AML-193 (cell line): ENCODE data around the gene FLNC.

ENCODE experiments used
- DNase-seq, 2 experiments: peaks; one replicate each; lab custom pipeline; 2025; lab: John Stamatoyannopoulos, UW

FLNC gene, protein sequence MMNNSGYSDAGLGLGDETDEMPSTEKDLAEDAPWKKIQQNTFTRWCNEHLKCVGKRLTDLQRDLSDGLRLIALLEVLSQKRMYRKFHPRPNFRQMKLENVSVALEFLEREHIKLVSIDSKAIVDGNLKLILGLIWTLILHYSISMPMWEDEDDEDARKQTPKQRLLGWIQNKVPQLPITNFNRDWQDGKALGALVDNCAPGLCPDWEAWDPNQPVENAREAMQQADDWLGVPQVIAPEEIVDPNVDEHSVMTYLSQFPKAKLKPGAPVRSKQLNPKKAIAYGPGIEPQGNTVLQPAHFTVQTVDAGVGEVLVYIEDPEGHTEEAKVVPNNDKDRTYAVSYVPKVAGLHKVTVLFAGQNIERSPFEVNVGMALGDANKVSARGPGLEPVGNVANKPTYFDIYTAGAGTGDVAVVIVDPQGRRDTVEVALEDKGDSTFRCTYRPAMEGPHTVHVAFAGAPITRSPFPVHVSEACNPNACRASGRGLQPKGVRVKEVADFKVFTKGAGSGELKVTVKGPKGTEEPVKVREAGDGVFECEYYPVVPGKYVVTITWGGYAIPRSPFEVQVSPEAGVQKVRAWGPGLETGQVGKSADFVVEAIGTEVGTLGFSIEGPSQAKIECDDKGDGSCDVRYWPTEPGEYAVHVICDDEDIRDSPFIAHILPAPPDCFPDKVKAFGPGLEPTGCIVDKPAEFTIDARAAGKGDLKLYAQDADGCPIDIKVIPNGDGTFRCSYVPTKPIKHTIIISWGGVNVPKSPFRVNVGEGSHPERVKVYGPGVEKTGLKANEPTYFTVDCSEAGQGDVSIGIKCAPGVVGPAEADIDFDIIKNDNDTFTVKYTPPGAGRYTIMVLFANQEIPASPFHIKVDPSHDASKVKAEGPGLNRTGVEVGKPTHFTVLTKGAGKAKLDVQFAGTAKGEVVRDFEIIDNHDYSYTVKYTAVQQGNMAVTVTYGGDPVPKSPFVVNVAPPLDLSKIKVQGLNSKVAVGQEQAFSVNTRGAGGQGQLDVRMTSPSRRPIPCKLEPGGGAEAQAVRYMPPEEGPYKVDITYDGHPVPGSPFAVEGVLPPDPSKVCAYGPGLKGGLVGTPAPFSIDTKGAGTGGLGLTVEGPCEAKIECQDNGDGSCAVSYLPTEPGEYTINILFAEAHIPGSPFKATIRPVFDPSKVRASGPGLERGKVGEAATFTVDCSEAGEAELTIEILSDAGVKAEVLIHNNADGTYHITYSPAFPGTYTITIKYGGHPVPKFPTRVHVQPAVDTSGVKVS (N-terminal part only)

DNA sequence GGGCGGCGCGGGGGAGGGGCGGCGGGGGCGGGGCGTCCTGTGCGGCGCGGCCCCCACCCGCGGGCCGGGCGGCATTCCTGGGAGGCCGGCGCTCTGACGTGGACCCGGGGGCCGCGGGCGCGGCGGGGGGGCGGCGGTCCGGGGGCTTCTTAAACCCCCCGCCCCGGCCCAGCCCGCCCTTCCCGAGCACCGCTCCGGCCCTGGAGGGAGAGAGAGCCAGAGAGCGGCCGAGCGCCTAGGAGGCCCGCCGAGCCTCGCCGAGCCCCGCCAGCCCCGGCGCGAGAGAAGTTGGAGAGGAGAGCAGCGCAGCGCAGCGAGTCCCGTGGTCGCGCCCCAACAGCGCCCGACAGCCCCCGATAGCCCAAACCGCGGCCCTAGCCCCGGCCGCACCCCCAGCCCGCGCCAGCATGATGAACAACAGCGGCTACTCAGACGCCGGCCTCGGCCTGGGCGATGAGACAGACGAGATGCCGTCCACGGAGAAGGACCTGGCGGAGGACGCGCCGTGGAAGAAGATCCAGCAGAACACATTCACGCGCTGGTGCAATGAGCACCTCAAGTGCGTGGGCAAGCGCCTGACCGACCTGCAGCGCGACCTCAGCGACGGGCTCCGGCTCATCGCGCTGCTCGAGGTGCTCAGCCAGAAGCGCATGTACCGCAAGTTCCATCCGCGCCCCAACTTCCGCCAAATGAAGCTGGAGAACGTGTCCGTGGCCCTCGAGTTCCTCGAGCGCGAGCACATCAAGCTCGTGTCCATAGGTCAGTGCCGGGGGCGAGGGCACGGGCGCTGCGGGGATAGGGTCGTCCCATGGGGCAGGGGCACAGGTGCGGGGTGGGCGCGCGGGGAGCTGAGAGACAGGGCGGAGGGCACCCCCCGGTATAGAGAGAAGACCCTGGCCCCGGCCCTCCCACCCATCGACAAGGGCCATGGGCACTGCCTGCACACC, at the start of gene FLNC:
Gene FLNC, plus strand, starts transcription at position 176 of the 947 bp plus-strand sequence. Its CDS starts 232 bp downstream, at position 408.
- DNase-seq, result no peak

DNA sequence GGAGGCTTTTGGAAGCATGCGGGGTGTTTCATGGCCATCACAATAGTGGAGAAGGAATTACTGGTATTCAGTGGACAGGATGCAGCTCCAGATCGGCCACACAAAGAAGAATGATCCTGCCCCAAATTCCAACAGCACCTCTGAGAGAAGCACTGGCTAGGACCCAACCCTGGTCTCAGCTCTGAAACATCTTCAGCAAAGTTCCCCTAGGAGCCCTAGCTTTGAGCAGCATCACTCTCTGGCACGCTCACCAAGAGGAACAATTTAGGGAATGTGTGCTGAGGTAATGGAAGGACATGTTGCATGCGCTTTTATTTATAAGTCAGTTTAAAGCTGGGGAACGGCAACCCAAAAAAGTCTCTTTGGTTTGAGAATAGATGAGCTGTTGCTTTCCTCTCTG, 49.1 kb upstream of the FLNC start:
- DNase-seq, result no peak

DNA sequence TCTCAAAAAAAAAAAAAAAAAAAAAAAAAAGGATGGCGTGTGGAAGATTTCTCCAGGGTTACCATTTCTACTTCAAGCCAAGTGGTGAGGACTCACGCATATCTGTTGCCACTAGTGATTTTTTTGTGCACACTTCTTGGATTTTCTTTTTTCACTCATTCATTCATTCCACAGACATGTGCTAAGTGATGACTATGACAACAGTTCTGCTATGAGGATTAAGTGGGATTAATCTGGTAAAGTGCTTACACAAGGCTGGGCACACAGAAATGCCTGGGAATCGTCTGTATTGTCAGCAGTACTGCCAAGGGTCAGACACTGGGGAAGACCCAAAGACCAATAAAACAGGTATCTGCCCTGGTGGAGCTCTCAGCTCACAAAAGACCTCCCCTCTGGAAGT, 48.4 kb upstream of the FLNC start:
- DNase-seq, result no peak

DNA sequence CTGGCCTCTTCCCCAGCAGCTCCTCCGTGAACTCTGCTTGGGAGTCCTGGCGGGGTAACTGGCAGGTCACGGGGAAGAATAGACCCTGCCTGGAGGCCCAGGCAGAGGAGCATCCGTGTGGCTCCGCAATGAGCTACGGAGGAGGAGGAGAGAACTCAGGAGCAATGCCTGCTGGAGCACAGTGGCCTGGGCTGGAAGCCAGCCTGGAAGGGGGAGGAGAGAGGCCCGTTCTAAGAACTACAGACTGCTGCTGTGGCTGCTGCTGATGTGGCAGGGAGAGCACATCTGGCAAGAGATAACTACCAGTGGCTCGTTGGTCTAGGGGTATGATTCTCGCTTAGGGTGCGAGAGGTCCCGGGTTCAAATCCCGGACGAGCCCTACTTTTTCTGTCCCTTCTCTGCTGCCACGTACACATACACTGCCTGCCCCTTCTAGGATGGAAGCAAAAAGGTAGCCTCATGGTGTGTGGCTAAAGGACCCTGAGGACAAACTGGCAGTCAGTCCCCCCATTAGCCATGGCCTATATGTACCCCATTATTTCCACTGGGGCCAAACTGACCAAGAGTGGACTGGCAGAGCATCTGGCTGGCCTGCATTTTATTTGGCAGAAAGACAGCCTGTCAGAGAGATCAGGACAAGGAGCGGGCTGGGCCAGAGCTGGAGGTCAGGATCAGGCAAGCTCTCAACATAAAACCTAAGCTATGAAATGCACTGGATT, 46.9 kb upstream of the FLNC start:
- no peak for DNase-seq

DNA sequence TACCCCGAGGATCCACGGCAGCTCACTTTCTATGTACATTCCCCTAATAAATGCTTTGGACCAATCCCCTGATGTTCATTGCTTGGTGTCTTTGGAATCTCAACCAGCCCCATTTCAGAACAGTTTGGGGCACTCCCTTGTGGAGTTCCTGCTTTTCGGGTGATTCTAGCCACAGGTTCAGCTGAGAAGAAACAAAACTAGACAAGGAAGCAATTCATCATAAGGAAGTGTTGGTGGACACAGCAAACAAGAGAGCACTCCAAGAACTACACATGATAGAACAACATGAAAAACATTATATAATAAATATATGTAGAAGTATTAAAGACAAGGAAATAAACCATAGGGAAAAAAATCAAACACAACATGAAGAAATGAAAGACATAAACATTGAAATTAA, 44.5 kb upstream of the FLNC start:
- DNase-seq, result no peak

DNA sequence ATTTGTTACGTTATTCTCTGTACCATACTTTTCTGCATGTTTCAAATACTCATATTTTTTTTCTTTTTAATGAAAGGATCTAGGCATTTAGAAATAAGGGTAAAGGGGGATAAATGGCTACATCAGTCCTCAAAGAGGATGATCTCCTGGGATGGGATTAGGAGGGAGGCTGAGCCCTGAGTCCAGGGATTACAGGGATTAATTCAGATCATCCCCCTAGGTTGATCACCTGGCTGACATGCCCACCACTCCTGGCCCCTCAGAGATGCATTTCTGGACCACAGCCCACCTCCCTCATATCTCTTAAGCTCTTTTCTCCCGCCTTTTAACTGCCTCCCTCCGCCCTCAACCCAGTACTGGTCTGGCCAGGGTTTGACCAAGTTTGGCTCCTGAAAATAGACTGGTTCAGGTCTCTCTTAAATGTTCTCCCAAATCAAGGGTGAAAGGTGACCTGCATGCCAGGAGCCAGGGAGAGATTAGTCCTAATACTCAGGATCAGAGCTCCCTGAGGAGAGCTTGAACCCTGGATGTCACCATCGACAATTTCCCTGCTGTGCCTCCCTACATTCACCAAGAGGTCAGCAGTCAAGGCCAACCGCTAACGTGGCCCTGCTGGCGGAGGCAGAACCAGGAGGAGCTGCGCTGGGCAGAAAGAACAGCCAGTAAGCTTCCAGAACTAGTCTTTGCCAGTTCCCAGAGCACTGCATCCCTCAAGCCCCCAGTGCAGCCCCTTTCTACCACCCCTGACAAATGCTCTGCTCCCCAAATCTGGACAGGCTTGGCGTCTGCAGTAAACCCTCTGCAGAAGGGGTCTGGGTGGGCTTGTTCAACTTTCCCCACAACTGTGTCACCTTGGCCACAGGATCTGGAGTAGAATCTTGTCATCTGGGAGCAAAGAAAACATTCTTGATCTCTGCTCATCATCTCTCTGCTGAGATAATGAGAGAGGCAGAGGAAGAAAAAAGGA, 41.5 kb upstream of the FLNC start:
- no peak for DNase-seq

DNA sequence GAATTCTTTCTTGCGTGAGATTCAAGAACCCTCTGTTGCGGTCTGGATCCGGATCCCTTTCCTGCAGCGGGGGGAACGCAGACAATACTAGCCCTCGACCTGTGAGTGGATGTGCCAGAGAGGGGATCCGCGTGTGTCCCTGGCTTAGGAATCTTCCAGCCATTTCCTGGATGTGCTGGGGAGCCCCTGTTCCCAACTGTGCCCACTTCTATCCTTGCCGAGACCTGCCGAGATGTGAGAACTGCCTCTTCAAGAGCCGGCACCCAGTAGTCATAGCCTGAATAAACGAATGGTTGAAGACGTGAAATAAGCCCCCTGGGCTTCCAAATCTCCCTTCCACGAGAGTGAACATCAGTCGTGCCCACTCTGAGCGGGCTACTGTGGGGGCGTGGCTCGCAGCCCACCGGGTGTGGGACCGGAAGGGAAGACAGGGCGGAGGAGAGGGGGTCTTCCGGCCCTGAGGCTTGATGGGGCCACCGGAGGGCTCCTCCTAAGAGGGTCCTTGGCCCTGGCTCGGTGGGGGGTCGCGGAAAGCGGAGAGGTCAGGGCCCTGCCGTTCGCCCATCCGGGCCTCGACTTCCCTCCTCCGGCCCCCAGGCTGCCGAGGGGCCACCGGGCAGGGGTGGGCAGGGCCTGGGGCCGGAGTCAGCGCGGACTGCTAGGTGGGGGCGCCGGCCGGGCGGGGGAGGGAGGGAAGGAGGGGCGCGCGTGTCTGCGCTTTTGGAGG, 39.7 kb upstream of the FLNC start:
- no peak for DNase-seq

DNA sequence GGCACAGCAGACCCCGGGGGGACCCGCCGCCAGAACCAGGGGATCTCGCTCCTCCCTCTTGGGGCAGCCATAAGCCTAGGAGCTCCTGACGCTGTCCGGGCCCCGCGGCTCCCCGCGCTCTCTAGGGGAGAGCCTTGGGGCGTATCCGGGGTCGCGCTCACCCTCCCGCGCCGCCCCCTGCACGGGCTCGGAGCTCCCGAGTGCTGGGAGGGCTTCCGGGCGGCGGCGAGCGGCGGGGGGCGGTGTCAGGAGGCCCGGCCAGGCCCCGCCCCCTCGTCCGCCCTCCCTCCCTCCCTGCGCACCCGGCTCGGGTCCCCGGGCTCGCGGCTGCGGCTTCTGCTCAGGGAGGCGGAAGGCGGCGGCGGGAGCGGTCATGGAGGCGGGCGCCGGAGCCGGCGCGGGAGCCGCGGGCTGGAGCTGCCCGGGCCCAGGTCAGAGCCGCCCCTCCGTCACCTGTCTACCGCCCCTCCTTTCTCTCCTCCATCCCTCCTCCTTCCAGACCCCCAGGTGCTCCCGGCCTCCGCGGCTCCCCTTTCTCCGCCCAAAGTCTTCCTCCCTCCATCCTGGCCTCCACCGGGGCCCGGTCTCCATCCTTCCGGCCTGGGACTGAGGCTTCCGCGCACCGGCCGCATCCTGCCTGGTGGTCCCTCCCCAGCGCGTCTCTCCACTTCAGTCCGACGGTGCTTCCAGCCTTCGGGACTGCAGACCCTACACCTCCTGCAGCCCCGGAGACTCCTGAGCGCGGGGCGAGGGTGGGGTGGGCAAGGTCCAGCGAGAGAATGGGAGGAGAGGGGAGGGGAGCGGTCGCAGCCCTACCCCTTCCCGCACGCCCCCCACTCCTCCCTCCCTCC, 38.9 kb upstream of the FLNC start, which contains the start of gene CCDC136:
Gene CCDC136, plus strand, starts transcription at position 848 of the 851 bp plus-strand sequence. CDS start 444 bp downstream, outside the sequence.
- DNase-seq, result peak; percentile 26 to 32

DNA sequence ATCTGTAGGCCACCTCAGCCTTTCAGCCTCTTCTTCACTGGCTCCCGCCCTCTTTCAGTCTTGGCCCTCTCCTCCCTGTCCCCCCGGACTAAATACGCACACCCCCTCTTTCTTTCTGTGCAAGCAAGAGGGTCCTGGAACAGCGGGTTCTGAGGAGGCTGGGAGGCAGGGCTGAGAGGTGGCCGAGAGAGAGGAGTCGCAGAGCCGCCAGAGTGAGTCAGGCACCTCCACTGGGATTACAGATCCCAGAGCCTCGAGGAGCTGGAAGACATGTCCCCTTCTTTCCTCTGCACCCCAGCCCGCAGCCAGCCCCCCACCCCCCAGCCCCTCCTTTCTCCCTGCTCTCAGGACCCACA, 38.3 kb upstream of the FLNC start:
- DNase-seq, result no peak

DNA sequence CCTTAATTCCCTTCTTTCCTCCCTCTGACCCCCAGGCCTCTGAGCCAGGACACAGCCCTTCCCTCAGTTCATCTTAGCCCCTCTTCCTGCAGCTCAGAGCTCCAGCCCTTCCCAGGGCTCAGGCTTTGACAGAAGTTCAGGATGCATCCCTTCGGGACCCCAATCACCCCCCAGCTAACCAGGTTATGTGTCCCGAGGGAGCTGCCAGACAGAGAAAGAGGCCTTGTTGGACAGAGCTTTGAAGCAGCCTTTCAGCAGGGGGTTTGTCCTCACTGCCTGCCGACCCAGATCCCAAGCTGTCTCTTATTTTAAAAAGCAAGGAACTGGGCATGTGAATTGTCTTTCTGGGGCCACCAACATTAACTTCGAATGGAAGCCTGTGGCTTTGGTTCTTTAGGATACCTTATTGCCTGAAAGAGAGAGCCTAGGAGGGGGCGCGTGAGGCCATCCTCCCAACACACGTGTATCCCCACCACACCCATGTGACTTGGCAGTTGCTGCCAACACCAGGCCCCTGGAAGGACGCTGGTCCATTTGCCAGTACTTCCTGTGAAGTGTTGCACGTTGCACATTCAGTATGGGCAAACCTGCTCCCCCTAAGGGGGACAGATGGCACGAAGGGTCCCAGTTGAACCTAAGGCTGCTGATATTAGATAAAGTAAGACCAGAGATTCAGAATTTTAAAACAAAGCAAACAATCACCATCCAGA, 37.6 kb upstream of the FLNC start:
- DNase-seq, result peak in 1 of 2 experiments; percentile 11

DNA sequence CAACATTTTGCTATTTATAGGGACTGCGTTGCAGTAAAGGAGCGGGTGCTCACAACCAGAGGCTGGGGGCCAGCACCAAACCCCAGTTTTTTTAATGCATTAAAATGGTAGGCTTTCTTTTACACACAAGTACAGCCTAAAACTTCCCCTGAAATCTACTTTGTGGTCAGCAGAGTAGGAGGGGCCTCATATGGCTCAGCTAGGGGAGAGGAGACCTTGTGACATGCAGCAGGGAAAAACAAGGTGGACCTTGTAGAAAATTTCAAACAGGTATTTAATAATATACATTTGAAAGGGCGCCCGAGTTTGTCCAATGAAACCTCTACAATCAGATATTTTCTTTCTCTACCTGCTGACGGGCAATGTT, 37.0 kb upstream of the FLNC start:
- DNase-seq, result no peak

DNA sequence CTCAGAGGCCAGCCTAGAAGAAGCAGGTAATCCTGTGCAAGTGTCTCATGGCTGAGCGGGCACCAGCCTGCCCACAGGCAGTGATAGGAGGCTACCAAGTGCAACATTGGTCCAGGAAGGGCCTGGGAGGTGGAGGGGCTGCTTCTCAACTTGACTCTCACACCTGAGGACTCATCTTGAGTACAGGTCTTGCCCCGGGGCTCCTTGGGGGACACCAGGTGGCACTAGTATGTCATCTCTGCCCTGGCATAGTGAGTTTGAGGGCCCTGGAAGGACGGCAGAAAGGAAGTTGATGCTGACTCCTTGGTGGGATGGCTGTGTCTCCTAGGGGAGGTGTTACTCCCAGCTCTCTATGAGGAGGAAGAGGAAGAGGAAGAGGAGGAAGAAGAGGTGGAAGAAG, 36.2 kb upstream of the FLNC start:
- DNase-seq, result no peak

DNA sequence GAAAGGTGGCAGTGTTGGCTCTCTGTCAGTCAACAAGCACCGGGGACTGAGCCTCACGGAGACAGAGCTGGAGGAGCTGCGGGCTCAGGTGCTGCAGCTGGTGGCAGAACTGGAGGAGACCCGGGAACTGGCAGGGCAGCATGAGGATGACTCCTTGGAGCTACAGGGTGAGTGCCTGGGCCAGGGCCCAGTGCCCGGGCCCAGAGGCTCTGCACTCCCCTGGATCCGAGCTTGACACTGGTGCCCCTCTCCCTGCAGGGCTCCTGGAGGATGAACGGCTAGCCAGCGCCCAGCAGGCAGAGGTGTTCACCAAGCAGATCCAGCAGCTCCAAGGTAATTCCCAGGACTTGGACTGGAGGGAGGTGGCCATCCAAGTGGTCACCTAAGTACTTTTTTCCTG, 35.8 kb upstream of the FLNC start:
- DNase-seq, result no peak

DNA sequence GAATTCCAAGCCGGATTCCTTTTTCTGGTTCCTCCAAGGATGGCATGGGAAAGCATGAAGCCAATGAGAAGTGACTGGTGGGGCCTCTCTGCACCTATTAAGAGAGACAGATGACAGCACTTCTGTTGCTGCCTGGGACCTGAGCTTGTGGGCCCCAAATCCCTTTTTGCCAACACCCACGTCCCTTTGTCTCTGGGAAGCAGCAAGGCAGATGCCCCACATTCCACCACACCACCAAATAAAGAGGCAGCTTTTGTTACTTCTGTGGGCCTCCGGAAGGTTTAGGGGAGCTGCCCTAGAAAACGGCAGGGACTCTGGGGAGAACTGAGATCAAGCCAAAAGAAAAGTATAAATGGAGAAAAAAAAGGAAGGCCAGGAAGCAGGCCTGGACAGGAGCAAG, 35.1 kb upstream of the FLNC start:
- no peak for DNase-seq

DNA sequence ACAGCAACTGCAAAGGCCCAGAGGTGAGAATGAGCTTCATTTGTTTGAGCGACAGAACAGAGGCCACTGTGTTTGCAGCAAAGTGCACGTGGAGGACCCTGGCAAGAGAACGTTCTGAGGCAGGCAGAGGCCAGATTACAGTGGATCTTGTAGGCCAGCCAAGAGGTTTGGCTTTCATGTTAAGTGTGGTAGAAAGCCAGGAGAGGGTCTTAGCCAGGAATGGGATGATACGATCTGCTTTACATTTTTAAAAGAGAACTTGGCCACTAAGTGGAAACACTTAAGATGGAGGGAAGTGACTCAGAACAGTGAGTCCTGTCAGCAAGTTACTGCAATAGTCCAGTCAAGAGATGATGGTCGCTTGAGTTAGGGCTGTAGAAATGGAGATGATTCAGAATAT, 33.9 kb upstream of the FLNC start:
- DNase-seq, result no peak

DNA sequence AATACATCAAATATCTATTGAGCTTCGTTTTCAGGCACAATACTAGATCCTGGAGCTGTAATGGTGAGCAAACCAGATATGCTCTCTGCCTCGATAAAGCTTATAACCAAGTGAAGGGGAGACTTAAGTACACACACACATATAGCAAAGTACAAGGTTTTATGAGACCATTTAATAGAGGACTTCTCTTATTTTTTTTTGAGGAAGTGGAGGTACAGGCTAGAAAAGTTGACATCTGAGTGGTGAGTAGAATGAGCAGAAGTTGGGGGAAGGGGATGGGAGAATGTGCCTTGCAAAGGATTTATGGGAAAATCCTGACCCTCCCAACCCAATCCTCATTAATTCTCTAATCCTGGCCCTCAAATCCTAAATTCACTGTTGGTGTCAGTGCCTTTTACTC, 30.8 kb upstream of the FLNC start:
- peak; percentile 33 to 36 for DNase-seq

DNA sequence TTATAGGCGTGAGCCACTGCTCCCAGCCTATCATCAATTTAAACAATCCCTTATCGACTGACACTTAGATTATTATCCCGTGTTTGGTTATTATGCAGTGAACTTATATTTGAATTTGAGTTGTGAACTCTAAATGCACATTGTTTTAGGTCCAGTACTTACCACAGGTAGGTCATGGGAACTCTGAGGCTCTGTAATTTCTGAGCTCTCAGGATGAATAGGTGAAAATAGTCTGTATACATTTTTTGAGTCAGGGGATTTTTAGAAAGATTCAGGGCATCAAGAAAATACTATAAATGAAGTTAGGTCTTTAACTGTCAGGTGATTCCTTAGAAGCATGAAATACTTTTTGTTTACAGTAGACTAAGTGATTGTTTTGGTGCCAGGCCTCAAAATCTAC, 29.6 kb upstream of the FLNC start:
- DNase-seq, result no peak
